A549 treated with AZD9567 at 1 μM for 4 hours (cell line): ENCODE measurements around the gene SYNJ2BP. TPM values are rescaled to one million over a fixed set of nuclear protein-coding genes. Genes with fewer than 3 reads are reported as not detected.

Experiments
- total RNA-seq: library from RNA; stranded (reverse); fragments of 200-300 nt; extraction: Qiagen RNA extraction; gene quantifications from 5 replicates; pipeline ENCODE4 v1.2.3, GENCODE V29; 2022; ENCODE audit not compliant: insufficient read depth

Gene SYNJ2BP
- 7.2 to 11.9 TPM (median 9.3 TPM) in 5 replicates for total RNA-seq

DNA sequence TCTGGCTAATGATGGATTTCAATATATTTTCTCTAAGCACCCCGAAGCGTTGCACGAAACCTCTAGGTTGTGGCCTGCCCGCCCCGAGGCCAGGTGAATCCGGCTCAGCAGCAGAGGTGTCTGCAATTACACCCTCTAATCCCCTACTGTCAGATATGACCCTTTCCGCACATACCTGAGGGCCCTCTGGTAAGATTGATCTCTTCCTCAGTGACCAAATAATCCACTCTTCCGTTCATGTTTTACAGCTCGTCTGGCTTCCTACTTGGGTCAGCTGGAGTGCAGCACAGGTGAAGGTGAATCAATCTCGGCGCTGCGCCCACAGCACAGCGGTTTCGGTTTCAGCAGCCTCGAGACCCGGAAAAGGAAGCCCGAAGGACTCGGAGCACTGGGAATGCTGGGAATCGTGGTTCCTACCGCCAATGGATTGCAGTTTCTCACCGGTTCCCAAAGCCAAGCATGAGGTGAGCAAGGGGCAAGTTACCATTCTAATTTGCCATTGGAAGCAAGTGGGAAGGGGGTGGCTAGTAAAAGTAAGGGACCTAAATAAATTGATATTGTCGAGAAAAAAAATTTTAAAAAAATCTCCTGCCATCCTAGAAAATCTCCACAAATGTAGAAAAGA is at the start of gene SYNJ2BP:
TSS of gene SYNJ2BP (minus strand) at position 366 of the 625 bp plus-strand sequence. CDS start at position 239, 127 bp downstream.

DNA sequence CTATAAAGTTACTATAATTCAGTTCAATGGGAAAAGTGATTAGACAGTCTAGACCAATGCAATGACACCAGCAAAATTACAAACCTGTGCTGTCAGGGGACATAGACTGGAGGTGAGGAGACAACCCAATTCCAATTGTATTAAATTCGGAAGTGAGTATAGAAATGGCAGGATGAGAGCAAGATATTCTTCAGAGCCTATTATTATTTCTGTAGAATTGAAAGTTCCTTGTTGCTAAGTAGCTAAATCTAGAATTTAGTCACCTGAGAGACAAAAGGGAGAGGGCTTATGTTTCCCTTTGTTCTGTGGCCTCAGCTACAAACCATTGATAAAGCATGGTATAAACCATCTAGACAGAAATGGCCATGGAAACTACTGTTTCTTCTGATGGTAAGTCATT is 35.0 kb upstream of the SYNJ2BP start, which contains the start of gene ADAM21:
TSS of gene ADAM21 (plus strand) at position 301 of the 400 bp plus-strand sequence. CDS start 5,326 bp downstream, outside the sequence.

Other genes with a start within 250 kb of the SYNJ2BP start
- not detected in 5 replicates for gene SLC8A3, start 228.1 kb downstream of the SYNJ2BP start, total RNA-seq
- 55.4 to 63.5 TPM (median 59.9 TPM) in 5 replicates for gene COX16, start 57.4 kb downstream of the SYNJ2BP start, total RNA-seq
- 0.02 to 0.06 TPM (median 0.05 TPM) in 3 of 5 replicates, not detected in the others for gene ADAM21, start 35.1 kb upstream of the SYNJ2BP start, total RNA-seq
- gene ADAM20, start 117.9 kb upstream of the SYNJ2BP start, total RNA-seq: 0.02 to 0.03 TPM in 2 of 5 replicates, not detected in the others
- gene MED6, start 183.6 kb upstream of the SYNJ2BP start, total RNA-seq: 40.5 to 44.9 TPM (median 43.9 TPM) in 5 replicates
- gene TTC9, start 224.8 kb upstream of the SYNJ2BP start, total RNA-seq: 2.3 to 2.9 TPM (median 2.6 TPM) in 5 replicates